IMR-90 (cell line): Measurements from ENCODE around the gene MCM8. TPM values are rescaled to one million over a fixed set of nuclear protein-coding genes. Genes with fewer than 3 reads are reported as not detected.

ENCODE experiments used
- ATAC-seq: fragments of 200-7000 bp; cut with Tn5 transposase; 2 replicates; pipeline ENCODE4 v1.9.1; 2020; ENCODE audit warnings: low read depth, mild to moderate bottlenecking, moderate library complexity
- BruUV-seq: library from RNA; stranded (reverse); fragments of 400-500 nt; replicated peaks from 2 replicates; lab custom pipeline; 2021; lab: Mats Ljungman, UMichigan
- CTCF ChIA-PET: fragments of 300-600 bp; formaldehyde crosslinking; extraction: SDS; loops from one replicate; lab custom pipeline; 2021; ENCODE audit warnings: antibody characterized with exemption; lab: Yijun Ruan, JAX
- POLR2A ChIA-PET: fragments of 300-600 bp; sonication (Branson Sonifier 250); formaldehyde crosslinking; loops from one replicate; lab custom pipeline; 2022; ENCODE audit warnings: antibody characterized with exemption; ENCODE audit not compliant: unreplicated experiment; lab: Charles Lee
- DNase-seq: peaks from one replicate; pipeline ENCODE4 v3.0.0; 2013
- H2AFZ ChIP-seq: replicated peaks from 2 replicates; pipeline ENCODE3; 2013; ENCODE audit warnings: low read length, mild to moderate bottlenecking; ENCODE audit not compliant: poor library complexity
- H2AK5ac ChIP-seq: 2 replicates; pipeline ENCODE4 v1.6.1; 2013; ENCODE audit warnings: low read depth, low read length, inconsistent platforms
- H2AK9ac ChIP-seq: replicated peaks from 2 replicates; pipeline ENCODE3; 2013; ENCODE audit warnings: mild to moderate bottlenecking, low read depth, low read length, moderate library complexity; ENCODE audit not compliant: poor library complexity
- H2BK120ac ChIP-seq: 2 replicates; pipeline ENCODE4 v1.6.1; 2013; ENCODE audit warnings: low read depth, low read length, inconsistent platforms
- H2BK15ac ChIP-seq: 3 replicates; pipeline ENCODE4 v1.6.1; 2013; ENCODE audit warnings: low read depth, low read length, inconsistent platforms
- H2BK20ac ChIP-seq: 2 replicates; pipeline ENCODE4 v1.6.1; 2013; ENCODE audit warnings: low read depth, mild to moderate bottlenecking, inconsistent platforms, low read length, moderate library complexity
- H2BK5ac ChIP-seq: 2 replicates; pipeline ENCODE4 v1.6.1; 2013; ENCODE audit warnings: mild to moderate bottlenecking, low read depth, low read length, inconsistent platforms; ENCODE audit not compliant: poor library complexity, severe bottlenecking
- H3K14ac ChIP-seq: replicated peaks from 2 replicates; pipeline ENCODE4 v1.6.1; 2013; ENCODE audit warnings: low read depth, low read length, inconsistent platforms
- H3K18ac ChIP-seq: 2 replicates; pipeline ENCODE4 v1.6.1; 2013; ENCODE audit warnings: low read depth, low read length, control low read depth
- H3K23ac ChIP-seq: 2 replicates; pipeline ENCODE4 v1.6.1; 2013; ENCODE audit warnings: low read depth, low read length, inconsistent platforms
- H3K27ac ChIP-seq: 2 replicates; pipeline ENCODE4 v1.5.1; 2013; ENCODE audit warnings: mild to moderate bottlenecking, control low read depth, low read length; ENCODE audit not compliant: insufficient read depth
- H3K27me3 ChIP-seq: 2 replicates; pipeline ENCODE4 v1.6.1; 2013; ENCODE audit warnings: low read length; ENCODE audit not compliant: control insufficient read depth, insufficient read depth
- H3K36me3 ChIP-seq: 2 replicates; pipeline ENCODE4 v1.6.1; 2013; ENCODE audit warnings: low read length, mixed read lengths; ENCODE audit not compliant: control insufficient read depth, insufficient read depth
- H3K4ac ChIP-seq: 2 replicates; pipeline ENCODE4 v1.6.1; 2013; ENCODE audit warnings: low read depth, low read length, inconsistent platforms
- H3K4me1 ChIP-seq: 2 replicates; pipeline ENCODE4 v1.6.1; 2013; ENCODE audit warnings: low read length, mixed read lengths; ENCODE audit not compliant: control insufficient read depth, insufficient read depth
- H3K4me2 ChIP-seq: 2 replicates; pipeline ENCODE4 v1.6.1; 2013; ENCODE audit warnings: low read depth, mild to moderate bottlenecking, control low read depth, low read length, moderate library complexity
- H3K4me3 ChIP-seq: 2 replicates; pipeline ENCODE4 v1.5.1; 2013; ENCODE audit warnings: low read depth, mild to moderate bottlenecking, control low read depth, low read length, moderate library complexity; ENCODE audit not compliant: insufficient read depth
- H3K56ac ChIP-seq: 2 replicates; pipeline ENCODE4 v1.6.1; 2013; ENCODE audit warnings: low read length, inconsistent platforms; ENCODE audit not compliant: insufficient read depth; ENCODE audit errors: extremely low read depth
- H3K79me1 ChIP-seq, 2 experiments: 2 replicates each; pipeline ENCODE4 v1.6.1; 2013; ENCODE audit warnings: low read length in 2 of 2, inconsistent platforms in 1 of 2, low read depth in 1 of 2
- H3K9ac ChIP-seq: 2 replicates; pipeline ENCODE4 v1.6.1; 2013; ENCODE audit warnings: low read depth, low read length, control low read depth
- H3K9me1 ChIP-seq: 2 replicates; pipeline ENCODE4 v1.6.1; 2013; ENCODE audit warnings: low read length, inconsistent platforms; ENCODE audit not compliant: insufficient read depth
- H3K9me3 ChIP-seq: 2 replicates; pipeline ENCODE4 v1.6.1; 2013; ENCODE audit warnings: low read length; ENCODE audit not compliant: control insufficient read depth, insufficient read depth
- H4K20me1 ChIP-seq: 2 replicates; pipeline ENCODE4 v1.6.1; 2013; ENCODE audit warnings: low read length, inconsistent platforms; ENCODE audit not compliant: insufficient read depth
- H4K5ac ChIP-seq: 2 replicates; pipeline ENCODE4 v1.6.1; 2013; ENCODE audit warnings: mild to moderate bottlenecking, low read depth, low read length, control low read depth
- H4K8ac ChIP-seq, 2 experiments: 2 replicates each; pipeline ENCODE4 v1.6.1; 2013; ENCODE audit warnings: low read depth in 2 of 2, low read length in 2 of 2, control low read depth in 1 of 2, inconsistent platforms in 1 of 2
- H4K91ac ChIP-seq: 2 replicates; pipeline ENCODE4 v1.6.1; 2013; ENCODE audit warnings: low read depth, low read length, inconsistent platforms; ENCODE audit not compliant: insufficient read depth
- BHLHE40 ChIP-seq: fragments of 150-350 bp; IDR thresholded peaks from 2 replicates; pipeline ENCODE4 v1.6.1; 2016; ENCODE audit warnings: mild to moderate bottlenecking, low read depth, low read length
- CEBPB ChIP-seq: IDR thresholded peaks from 2 replicates; pipeline ENCODE4 v1.6.1; 2012; ENCODE audit warnings: low read depth, low read length, improper control_type of control experiment
- FOS ChIP-seq: fragments of 150-350 bp; IDR thresholded peaks from 2 replicates; pipeline ENCODE4 v1.6.1; 2016; ENCODE audit warnings: low read depth, low read length
- MAFK ChIP-seq: IDR thresholded peaks from 2 replicates; pipeline ENCODE4 v1.6.1; 2012; ENCODE audit warnings: low read depth, low read length, improper control_type of control experiment
- POLR2A ChIP-seq: IDR thresholded peaks from 2 replicates; pipeline ENCODE4 v1.6.1; 2012; ENCODE audit warnings: mild to moderate bottlenecking, low read depth, low read length
- RAD21 ChIP-seq: IDR thresholded peaks from 2 replicates; pipeline ENCODE4 v1.6.1; 2012; ENCODE audit warnings: low read length, improper control_type of control experiment
- SMC3 ChIP-seq: fragments of 150-350 bp; IDR thresholded peaks from 2 replicates; pipeline ENCODE4 v1.6.1; 2016; ENCODE audit warnings: low read depth, mild to moderate bottlenecking, antibody characterized with exemption, low read length, moderate library complexity
- USF2 ChIP-seq: fragments of 150-350 bp; IDR thresholded peaks from 2 replicates; pipeline ENCODE4 v1.6.1; 2017; ENCODE audit warnings: mild to moderate bottlenecking, antibody characterized with exemption, low read length, low read depth
- WGBS, 2 experiments: methylation state at CpG; one replicate each; pipeline versions ENCODE4 v1.1.5 to v1.1.7; 2013; ENCODE audit warnings: missing lambda C conversion rate in 2 of 2; ENCODE audit not compliant: insufficient read length in 1 of 2; ENCODE audit errors: extremely low coverage in 2 of 2; 5-methylcytosine and 5-hydroxymethylcytosine counted together
- dilution Hi-C: fragments of 300-500 bp; cut with HindIII; formaldehyde crosslinking; loops from one replicate; pipeline ENCODE4 v1.14.3; 2018; ENCODE audit warnings: low sequenced_read_pairs; ENCODE audit not compliant: unreplicated experiment
- in situ Hi-C: fragments of 300-500 bp; cut with MboI; formaldehyde crosslinking; loops from 3 replicates; pipeline ENCODE4 v1.14.3; 2019; ENCODE audit warnings: low sequenced_read_pairs, inconsistent platforms, mixed read lengths
- intact Hi-C: fragments of 100-400 bp; cut with micrococcal nuclease; formaldehyde crosslinking; loops from 2 replicates; pipeline ENCODE4 v1.10.0; 2022
- polyA plus RNA-seq, 3 experiments: library from polyadenylated mRNA; depleted of rRNA; stranded (reverse); fragments of >200 nt; gene quantifications; 2 replicates each; pipeline ENCODE4 v1.2.3, GENCODE V29; 2012; ENCODE audit warnings: low replicate concordance in 1 of 3
- total RNA-seq: library from RNA; depleted of rRNA; stranded (reverse); fragments of >200 nt; gene quantifications from 2 replicates; pipeline ENCODE4 v1.2.3, GENCODE V29; 2012

The MCM8 gene
- total and polyA plus RNA-seq, 2 of the 4 experiments (the other 2 are of a cell fraction): 4.2 to 11.5 TPM

GRCh38 chr20:5991623-5992441 is 41.4 kb downstream of the MCM8 start (continued):
- no peak for TF ChIP-seq CEBPB

- no peak overlapping the region for H4K8ac ChIP-seq
- H3K14ac ChIP-seq: no peak overlapping the region
- no peaks in the 10 kb centered on the region for H4K20me1 ChIP-seq
- no peak overlapping the region for H4K91ac ChIP-seq
- H3K79me1 ChIP-seq: no peaks in the 10 kb centered on the region
- no peak overlapping the region for H3K4me2 ChIP-seq
- dilution Hi-C loops (no loop called here), intact Hi-C loops (no loop called here), in situ Hi-C loops (no loop called here)
- H2BK120ac ChIP-seq: no peak overlapping the region
- H4K5ac ChIP-seq: no peak overlapping the region
- no peak overlapping the region for H3K9ac ChIP-seq
- no peak overlapping the region for H2AK5ac ChIP-seq
- H2BK20ac ChIP-seq: no peak overlapping the region
- no peaks in the 10 kb centered on the region for H3K4me1 ChIP-seq
- no peak for DNase-seq
- CTCF ChIA-PET: no interaction called here
- H2BK5ac ChIP-seq: no peak overlapping the region
- H3K9me1 ChIP-seq: no peaks in the 10 kb centered on the region; the same call in 1 of the 2 replicates
- TF ChIP-seq FOS (no peak), MAFK (no peak), USF2 (no peak), RAD21 (no peak), BHLHE40 (no peak), POLR2A (no peak), SMC3 (no peak)
- H3K23ac ChIP-seq: no peak overlapping the region
- no peak overlapping the region for H2AK9ac ChIP-seq
- H2AFZ ChIP-seq: no peak overlapping the region
- no peak overlapping the region for H3K4ac ChIP-seq
- POLR2A ChIA-PET: no interaction called here
- no peak overlapping the region for H3K18ac ChIP-seq
- BruUV-seq: no TSS peak
- no peak for ATAC-seq
- no peaks in the 10 kb centered on the region for H3K27me3 ChIP-seq
- no peak overlapping the region for H3K27ac ChIP-seq
- H3K36me3 ChIP-seq: peaks cover 2% of the 10 kb centered on the region; the same call in 1 of the 2 replicates
- no CpG with 5 or more reads among the region's 1 CpG for whole genome bisulfite sequencing, 2 experiments
- no peak overlapping the region for H2BK15ac ChIP-seq
- no peak overlapping the region for H3K4me3 ChIP-seq
- no peaks in the 10 kb centered on the region for H3K9me3 ChIP-seq
- H3K56ac ChIP-seq: no peak overlapping the region
Observed at GRCh38 chr20:5996765-5997164, 46.3 kb downstream of the MCM8 start.
